GM12878 (cell line): ENCODE results near the gene FBN3.

Experiments
- ASH2L ChIP-seq: fragments of 300-600, 200-600 bp; sonication (generic); IDR thresholded peaks from 2 replicates; pipeline ENCODE4 v1.6.1; 2017; ENCODE audit warnings: low read depth, mild to moderate bottlenecking, borderline replicate concordance
- EZH2 ChIP-seq: IDR thresholded peaks from 2 replicates; pipeline ENCODE4 v1.6.1; 2012; ENCODE audit warnings: low read depth, mild to moderate bottlenecking, control low read depth, inconsistent platforms, low read length, borderline replicate concordance; ENCODE audit not compliant: control insufficient read depth
- POLR2A ChIP-seq: IDR thresholded peaks from 2 replicates; pipeline ENCODE4 v1.6.1; 2011; ENCODE audit warnings: low read depth, mild to moderate bottlenecking, low read length
- POLR2AphosphoS5 ChIP-seq: IDR thresholded peaks from 2 replicates; pipeline ENCODE4 v1.6.1; 2011; ENCODE audit warnings: mild to moderate bottlenecking, low read length, inconsistent platforms
- SMAD1 ChIP-seq: fragments of 450-650 bp; IDR thresholded peaks from 2 replicates; pipeline ENCODE4 v1.6.1; 2018; ENCODE audit warnings: mild to moderate bottlenecking, low read depth; ENCODE audit not compliant: partially characterized antibody
- SMC3 ChIP-seq: IDR thresholded peaks from 2 replicates; pipeline ENCODE4 v1.6.1; 2011; ENCODE audit warnings: low read length, improper control_type of control experiment, borderline replicate concordance
- YY1 ChIP-seq: IDR thresholded peaks from 2 replicates; pipeline ENCODE4 v1.6.1; 2011; ENCODE audit warnings: low read depth, mild to moderate bottlenecking, low read length
- TF ChIP-seq, protein P1 (sequence below), 3 experiments: IDR thresholded peaks in 2 of 3; conservative IDR thresholded peaks in 1 of 3; 2 replicates each; pipeline ENCODE4 v1.5.1; 2011; ENCODE audit warnings: low read depth in 3 of 3, low read length in 3 of 3, mild to moderate bottlenecking in 3 of 3, control low read depth in 2 of 3, moderate library complexity in 2 of 3, inconsistent platforms in 1 of 3, mixed read lengths in 1 of 3; ENCODE audit not compliant: control insufficient read depth in 2 of 3, insufficient read depth in 1 of 3; ENCODE audit errors: extremely low read depth in 1 of 3
- TF ChIP-seq, protein P2 (sequence below): fragments of 450-650 bp; IDR thresholded peaks from 2 replicates; pipeline ENCODE4 v1.6.1; 2017; ENCODE audit warnings: mild to moderate bottlenecking, moderate library complexity

DNA sequence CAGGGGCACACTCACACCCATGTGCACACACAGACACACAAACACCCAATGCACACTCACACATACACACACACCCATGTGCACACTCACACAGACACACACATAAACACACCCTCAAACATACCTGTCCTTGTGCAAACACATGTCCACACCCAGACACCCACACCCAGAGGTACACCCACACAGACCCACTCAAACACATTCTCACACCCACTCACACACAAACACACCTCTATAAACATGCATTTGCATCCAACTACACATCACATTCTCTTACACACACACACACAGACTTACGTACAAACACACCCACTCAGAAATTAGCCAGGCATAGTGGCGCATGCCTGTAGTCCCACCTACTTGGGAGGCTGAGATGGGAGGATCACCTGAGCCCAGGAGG is 31.4 kb downstream of the FBN3 start:
- TF ChIP-seq POLR2A (no peak), EZH2 (no peak), POLR2AphosphoS5 (no peak), YY1 (no peak), SMC3 (no peak), SMAD1 (no peak), ASH2L (no peak)
- TF ChIP-seq, protein P1, sequence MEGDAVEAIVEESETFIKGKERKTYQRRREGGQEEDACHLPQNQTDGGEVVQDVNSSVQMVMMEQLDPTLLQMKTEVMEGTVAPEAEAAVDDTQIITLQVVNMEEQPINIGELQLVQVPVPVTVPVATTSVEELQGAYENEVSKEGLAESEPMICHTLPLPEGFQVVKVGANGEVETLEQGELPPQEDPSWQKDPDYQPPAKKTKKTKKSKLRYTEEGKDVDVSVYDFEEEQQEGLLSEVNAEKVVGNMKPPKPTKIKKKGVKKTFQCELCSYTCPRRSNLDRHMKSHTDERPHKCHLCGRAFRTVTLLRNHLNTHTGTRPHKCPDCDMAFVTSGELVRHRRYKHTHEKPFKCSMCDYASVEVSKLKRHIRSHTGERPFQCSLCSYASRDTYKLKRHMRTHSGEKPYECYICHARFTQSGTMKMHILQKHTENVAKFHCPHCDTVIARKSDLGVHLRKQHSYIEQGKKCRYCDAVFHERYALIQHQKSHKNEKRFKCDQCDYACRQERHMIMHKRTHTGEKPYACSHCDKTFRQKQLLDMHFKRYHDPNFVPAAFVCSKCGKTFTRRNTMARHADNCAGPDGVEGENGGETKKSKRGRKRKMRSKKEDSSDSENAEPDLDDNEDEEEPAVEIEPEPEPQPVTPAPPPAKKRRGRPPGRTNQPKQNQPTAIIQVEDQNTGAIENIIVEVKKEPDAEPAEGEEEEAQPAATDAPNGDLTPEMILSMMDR (IDR thresholded peaks at IDR 0.05 in 2 of 3, conservative IDR thresholded peaks at IDR 0.05 in 1 of 3; ENCODE audit: control insufficient read depth in 2 of 3, extremely low read depth in 1 of 3, insufficient read depth in 1 of 3, low read depth in 3 of 3, low read length in 3 of 3) = no peak
- TF ChIP-seq, protein P2, sequence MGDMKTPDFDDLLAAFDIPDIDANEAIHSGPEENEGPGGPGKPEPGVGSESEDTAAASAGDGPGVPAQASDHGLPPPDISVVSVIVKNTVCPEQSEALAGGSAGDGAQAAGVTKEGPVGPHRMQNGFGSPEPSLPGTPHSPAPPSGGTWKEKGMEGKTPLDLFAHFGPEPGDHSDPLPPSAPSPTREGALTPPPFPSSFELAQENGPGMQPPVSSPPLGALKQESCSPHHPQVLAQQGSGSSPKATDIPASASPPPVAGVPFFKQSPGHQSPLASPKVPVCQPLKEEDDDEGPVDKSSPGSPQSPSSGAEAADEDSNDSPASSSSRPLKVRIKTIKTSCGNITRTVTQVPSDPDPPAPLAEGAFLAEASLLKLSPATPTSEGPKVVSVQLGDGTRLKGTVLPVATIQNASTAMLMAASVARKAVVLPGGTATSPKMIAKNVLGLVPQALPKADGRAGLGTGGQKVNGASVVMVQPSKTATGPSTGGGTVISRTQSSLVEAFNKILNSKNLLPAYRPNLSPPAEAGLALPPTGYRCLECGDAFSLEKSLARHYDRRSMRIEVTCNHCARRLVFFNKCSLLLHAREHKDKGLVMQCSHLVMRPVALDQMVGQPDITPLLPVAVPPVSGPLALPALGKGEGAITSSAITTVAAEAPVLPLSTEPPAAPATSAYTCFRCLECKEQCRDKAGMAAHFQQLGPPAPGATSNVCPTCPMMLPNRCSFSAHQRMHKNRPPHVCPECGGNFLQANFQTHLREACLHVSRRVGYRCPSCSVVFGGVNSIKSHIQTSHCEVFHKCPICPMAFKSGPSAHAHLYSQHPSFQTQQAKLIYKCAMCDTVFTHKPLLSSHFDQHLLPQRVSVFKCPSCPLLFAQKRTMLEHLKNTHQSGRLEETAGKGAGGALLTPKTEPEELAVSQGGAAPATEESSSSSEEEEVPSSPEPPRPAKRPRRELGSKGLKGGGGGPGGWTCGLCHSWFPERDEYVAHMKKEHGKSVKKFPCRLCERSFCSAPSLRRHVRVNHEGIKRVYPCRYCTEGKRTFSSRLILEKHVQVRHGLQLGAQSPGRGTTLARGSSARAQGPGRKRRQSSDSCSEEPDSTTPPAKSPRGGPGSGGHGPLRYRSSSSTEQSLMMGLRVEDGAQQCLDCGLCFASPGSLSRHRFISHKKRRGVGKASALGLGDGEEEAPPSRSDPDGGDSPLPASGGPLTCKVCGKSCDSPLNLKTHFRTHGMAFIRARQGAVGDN = no peak
